HG02973 (cell line): ENCODE measurements around the gene CHRDL2.

Experiments used
- ATAC-seq: cut with Tn5 transposase; IDR thresholded peaks from one replicate; pipeline ENCODE4 v1.9.1; 2021; ENCODE audit warnings: moderate library complexity; ENCODE audit not compliant: unreplicated experiment

The CHRDL2 gene

GRCh38 chr11:74717221-74717969, 13.8 kb downstream of the CHRDL2 start:
- ATAC-seq, result no peak

GRCh38 chr11:74714904-74715303, 16.3 kb downstream of the CHRDL2 start:
- no peak for ATAC-seq

GRCh38 chr11:74713686-74714085, 17.5 kb downstream of the CHRDL2 start:
- ATAC-seq, result no peak

GRCh38 chr11:74710281-74710938, 20.8 kb downstream of the CHRDL2 start:
- no peak for ATAC-seq

- ATAC-seq, result no peak
Measured at GRCh38 chr11:74709175-74709574, 22.1 kb downstream of the CHRDL2 start.

GRCh38 chr11:74707602-74708510, 23.4 kb downstream of the CHRDL2 start:
- no peak for ATAC-seq

GRCh38 chr11:74707182-74707581, 24.0 kb downstream of the CHRDL2 start:
- ATAC-seq, result no peak

- no peak for ATAC-seq
Measured at GRCh38 chr11:74703211-74703610, 28.0 kb downstream of the CHRDL2 start.

GRCh38 chr11:74702383-74703007, 28.7 kb downstream of the CHRDL2 start:
- ATAC-seq, result no peak

GRCh38 chr11:74701351-74701750, 29.9 kb downstream of the CHRDL2 start:
- no peak for ATAC-seq

GRCh38 chr11:74699615-74700396, 31.4 kb downstream of the CHRDL2 start:
- no peak for ATAC-seq

GRCh38 chr11:74697722-74698121, 33.5 kb downstream of the CHRDL2 start:
- no peak for ATAC-seq

GRCh38 chr11:74696939-74697675, 34.1 kb downstream of the CHRDL2 start:
- ATAC-seq, result no peak

- ATAC-seq, result no peak
Measured at GRCh38 chr11:74696500-74696899, 34.7 kb downstream of the CHRDL2 start.

- no peak for ATAC-seq
Measured at GRCh38 chr11:74695705-74696280, 35.4 kb downstream of the CHRDL2 start.

- ATAC-seq, result no peak
Measured at GRCh38 chr11:74694136-74694930, 36.9 kb downstream of the CHRDL2 start.

- no peak for ATAC-seq
Measured at GRCh38 chr11:74693531-74693930, 37.7 kb downstream of the CHRDL2 start.

GRCh38 chr11:74691755-74692154, 39.5 kb downstream of the CHRDL2 start:
- no peak for ATAC-seq
